ENCODE data around the gene GNG4. TPM values are rescaled to one million over a fixed set of nuclear protein-coding genes. Genes with fewer than 3 reads are reported as not detected.

The GNG4 gene
- total and polyA plus RNA-seq, 2 donors = 3.1 to 9.8 TPM

GRCh38 chr1:235675152-235675890, 25.7 kb upstream of the GNG4 start:
- DNase-seq (ENCODE audit: low read depth in 6 of 9, low spot score in 9 of 9) = no peak
- no peak overlapping the region for H3K27ac ChIP-seq (ENCODE audit: low read depth in 1 of 2, low read length in 1 of 2)
- H3K4me1 ChIP-seq (ENCODE audit: control insufficient read depth in 2 of 2, insufficient read depth in 2 of 2, low read length in 2 of 2) = no peaks in the 10 kb centered on the region
- peaks cover 57 to 85% of the 10 kb centered on the region in 2 donors for H3K36me3 ChIP-seq (ENCODE audit: control insufficient read depth in 2 of 2, insufficient read depth in 2 of 2, low read length in 1 of 2)
- no peaks in the 10 kb centered on the region for H3K27me3 ChIP-seq (ENCODE audit: control insufficient read depth in 2 of 2, insufficient read depth in 1 of 2, low read length in 1 of 2)
- H3K4me3 ChIP-seq (ENCODE audit: low read length in 2 of 2) = no peak overlapping the region
- H3K9me3 ChIP-seq (ENCODE audit: control insufficient read depth in 2 of 2, insufficient read depth in 1 of 2, low read length in 1 of 2) = peaks cover 11% of the 10 kb centered on the region in 2 donors
- WGBS = 93% methylated on average over 10 of the region's 10 CpGs

GRCh38 chr1:235673981-235674380, 24.4 kb upstream of the GNG4 start:
- Histone ChIP-seq H3K27me3 (ENCODE audit: control insufficient read depth in 2 of 2, insufficient read depth in 1 of 2, low read length in 1 of 2) (no peaks in the 10 kb centered on the region), H3K4me3 (ENCODE audit: low read length in 2 of 2) (no peak overlapping the region), H3K4me1 (ENCODE audit: control insufficient read depth in 2 of 2, insufficient read depth in 2 of 2, low read length in 2 of 2) (no peaks in the 10 kb centered on the region), H3K27ac (ENCODE audit: low read depth in 1 of 2, low read length in 1 of 2) (no peak overlapping the region), H3K9me3 (ENCODE audit: control insufficient read depth in 2 of 2, insufficient read depth in 1 of 2, low read length in 1 of 2) (peaks cover 11 to 13% of the 10 kb centered on the region in 2 donors), H3K36me3 (ENCODE audit: control insufficient read depth in 2 of 2, insufficient read depth in 2 of 2, low read length in 1 of 2) (peaks cover 62 to 88% of the 10 kb centered on the region in 2 donors)
- 83% methylated on average over 7 of the region's 7 CpGs for whole genome bisulfite sequencing
- no peak for DNase-seq (ENCODE audit: low read depth in 6 of 9, low spot score in 9 of 9)

- H3K27me3 ChIP-seq (ENCODE audit: control insufficient read depth in 2 of 2, insufficient read depth in 1 of 2, low read length in 1 of 2) = no peaks in the 10 kb centered on the region
- H3K4me3 ChIP-seq (ENCODE audit: low read length in 2 of 2) = no peak overlapping the region
- no peaks in the 10 kb centered on the region for H3K4me1 ChIP-seq (ENCODE audit: control insufficient read depth in 2 of 2, insufficient read depth in 2 of 2, low read length in 2 of 2)
- 98% methylated on average over 1 of the region's 1 CpG for WGBS
- H3K27ac ChIP-seq (ENCODE audit: low read depth in 1 of 2, low read length in 1 of 2) = no peak overlapping the region
- no peak for DNase-seq (ENCODE audit: low read depth in 6 of 9, low spot score in 9 of 9)
- H3K36me3 ChIP-seq (ENCODE audit: control insufficient read depth in 2 of 2, insufficient read depth in 2 of 2, low read length in 1 of 2) = peaks cover 61 to 85% of the 10 kb centered on the region in 2 donors
- peaks cover 11 to 13% of the 10 kb centered on the region in 2 donors for H3K9me3 ChIP-seq (ENCODE audit: control insufficient read depth in 2 of 2, insufficient read depth in 1 of 2, low read length in 1 of 2)
These were observed 22.4 kb upstream of the GNG4 start for GRCh38 chr1:235671992-235672391.

- H3K27me3 ChIP-seq (ENCODE audit: control insufficient read depth in 2 of 2, insufficient read depth in 1 of 2, low read length in 1 of 2) = no peaks in the 10 kb centered on the region
- H3K27ac ChIP-seq (ENCODE audit: low read depth in 1 of 2, low read length in 1 of 2) = no peak overlapping the region
- H3K4me3 ChIP-seq (ENCODE audit: low read length in 2 of 2) = no peak overlapping the region
- peaks cover 45 to 76% of the 10 kb centered on the region in 2 donors for H3K36me3 ChIP-seq (ENCODE audit: control insufficient read depth in 2 of 2, insufficient read depth in 2 of 2, low read length in 1 of 2)
- peaks cover 6 to 11% of the 10 kb centered on the region in 2 donors for H3K9me3 ChIP-seq (ENCODE audit: control insufficient read depth in 2 of 2, insufficient read depth in 1 of 2, low read length in 1 of 2)
- no peak for DNase-seq (ENCODE audit: low read depth in 6 of 9, low spot score in 9 of 9)
- WGBS = 99% methylated on average over 8 of the region's 8 CpGs
- no peaks in the 10 kb centered on the region for H3K4me1 ChIP-seq (ENCODE audit: control insufficient read depth in 2 of 2, insufficient read depth in 2 of 2, low read length in 2 of 2)
These were observed 20.7 kb upstream of the GNG4 start for GRCh38 chr1:235670157-235670776.

GRCh38 chr1:235669277-235669676, 19.7 kb upstream of the GNG4 start:
- Histone ChIP-seq H3K4me1 (ENCODE audit: control insufficient read depth in 2 of 2, insufficient read depth in 2 of 2, low read length in 2 of 2) (no peaks in the 10 kb centered on the region), H3K4me3 (ENCODE audit: low read length in 2 of 2) (no peak overlapping the region), H3K9me3 (ENCODE audit: control insufficient read depth in 2 of 2, insufficient read depth in 1 of 2, low read length in 1 of 2) (peaks cover 4 to 9% of the 10 kb centered on the region in 2 donors), H3K27me3 (ENCODE audit: control insufficient read depth in 2 of 2, insufficient read depth in 1 of 2, low read length in 1 of 2) (no peaks in the 10 kb centered on the region), H3K36me3 (ENCODE audit: control insufficient read depth in 2 of 2, insufficient read depth in 2 of 2, low read length in 1 of 2) (peaks cover 41 to 72% of the 10 kb centered on the region in 2 donors), H3K27ac (ENCODE audit: low read depth in 1 of 2, low read length in 1 of 2) (no peak overlapping the region)
- no peak for DNase-seq (ENCODE audit: low read depth in 6 of 9, low spot score in 9 of 9)
- WGBS = 98% methylated on average over 3 of the region's 3 CpGs

- Histone ChIP-seq H3K36me3 (ENCODE audit: control insufficient read depth in 2 of 2, insufficient read depth in 2 of 2, low read length in 1 of 2) (peaks cover 15 to 53% of the 10 kb centered on the region in 2 donors), H3K9me3 (ENCODE audit: control insufficient read depth in 2 of 2, insufficient read depth in 1 of 2, low read length in 1 of 2) (no peaks in the 10 kb centered on the region), H3K27me3 (ENCODE audit: control insufficient read depth in 2 of 2, insufficient read depth in 1 of 2, low read length in 1 of 2) (no peaks in the 10 kb centered on the region), H3K4me3 (ENCODE audit: low read length in 2 of 2) (no peak overlapping the region), H3K27ac (ENCODE audit: low read depth in 1 of 2, low read length in 1 of 2) (no peak overlapping the region), H3K4me1 (ENCODE audit: control insufficient read depth in 2 of 2, insufficient read depth in 2 of 2, low read length in 2 of 2) (no peaks in the 10 kb centered on the region)
- DNase-seq (ENCODE audit: low read depth in 6 of 9, low spot score in 9 of 9) = no peak
- WGBS = 99% methylated on average over 4 of the region's 4 CpGs
These were observed 14.0 kb upstream of the GNG4 start for GRCh38 chr1:235663628-235664027.

- peaks cover 15 to 43% of the 10 kb centered on the region in 2 donors for H3K36me3 ChIP-seq (ENCODE audit: control insufficient read depth in 2 of 2, insufficient read depth in 2 of 2, low read length in 1 of 2)
- 98% methylated on average over 2 of the region's 2 CpGs for WGBS
- DNase-seq (ENCODE audit: low read depth in 6 of 9, low spot score in 9 of 9) = no peak
These were observed 12.0 kb upstream of the GNG4 start for GRCh38 chr1:235661568-235661967.

GRCh38 chr1:235659186-235659771, 9.7 kb upstream of the GNG4 start:
- no peaks in the 10 kb centered on the region for H3K9me3 ChIP-seq (ENCODE audit: control insufficient read depth in 2 of 2, insufficient read depth in 1 of 2, low read length in 1 of 2)
- H3K4me3 ChIP-seq (ENCODE audit: low read length in 2 of 2) = no peak overlapping the region
- H3K4me1 ChIP-seq (ENCODE audit: control insufficient read depth in 2 of 2, insufficient read depth in 2 of 2, low read length in 2 of 2) = no peaks in the 10 kb centered on the region
- DNase-seq (ENCODE audit: low read depth in 6 of 9, low spot score in 9 of 9) = no peak
- no peaks in the 10 kb centered on the region for H3K27me3 ChIP-seq (ENCODE audit: control insufficient read depth in 2 of 2, insufficient read depth in 1 of 2, low read length in 1 of 2)
- H3K36me3 ChIP-seq (ENCODE audit: control insufficient read depth in 2 of 2, insufficient read depth in 2 of 2, low read length in 1 of 2) = peaks cover 8 to 33% of the 10 kb centered on the region in 2 donors
- no peak overlapping the region for H3K27ac ChIP-seq (ENCODE audit: low read depth in 1 of 2, low read length in 1 of 2)
- WGBS = 96% methylated on average over 14 of the region's 14 CpGs

More at GRCh38 chr1:235661568-235661967, 12.0 kb upstream of the GNG4 start:
- no peaks in the 10 kb centered on the region for H3K27me3 ChIP-seq (ENCODE audit: control insufficient read depth in 2 of 2, insufficient read depth in 1 of 2, low read length in 1 of 2)
- H3K4me3 ChIP-seq (ENCODE audit: low read length in 2 of 2) = no peak overlapping the region
- no peaks in the 10 kb centered on the region for H3K4me1 ChIP-seq (ENCODE audit: control insufficient read depth in 2 of 2, insufficient read depth in 2 of 2, low read length in 2 of 2)
- no peaks in the 10 kb centered on the region for H3K9me3 ChIP-seq (ENCODE audit: control insufficient read depth in 2 of 2, insufficient read depth in 1 of 2, low read length in 1 of 2)
- no peak overlapping the region for H3K27ac ChIP-seq (ENCODE audit: low read depth in 1 of 2, low read length in 1 of 2)
